ENCODE data around the gene SCYGR7.

DNA sequence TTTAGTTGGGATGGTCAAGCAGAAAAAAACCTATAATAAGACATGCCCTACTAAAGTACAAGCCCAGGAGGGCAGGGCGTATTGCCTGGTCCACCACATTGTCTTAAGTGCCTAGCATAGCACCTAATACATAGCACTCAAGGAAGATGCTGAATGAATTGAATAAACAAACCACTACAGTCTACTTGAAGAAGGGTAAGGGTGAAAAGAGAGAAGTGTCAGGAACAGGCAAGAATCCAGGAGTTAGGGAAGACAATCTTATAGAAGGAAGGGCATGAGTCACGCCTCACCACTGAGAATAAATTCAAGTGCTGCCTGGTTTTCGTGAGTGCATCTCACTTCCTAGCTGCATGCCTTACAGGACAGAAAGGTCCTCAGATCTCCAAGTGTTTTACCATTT is 24.2 kb upstream of the SCYGR7 start:
- TF ChIP-seq, protein P1, sequence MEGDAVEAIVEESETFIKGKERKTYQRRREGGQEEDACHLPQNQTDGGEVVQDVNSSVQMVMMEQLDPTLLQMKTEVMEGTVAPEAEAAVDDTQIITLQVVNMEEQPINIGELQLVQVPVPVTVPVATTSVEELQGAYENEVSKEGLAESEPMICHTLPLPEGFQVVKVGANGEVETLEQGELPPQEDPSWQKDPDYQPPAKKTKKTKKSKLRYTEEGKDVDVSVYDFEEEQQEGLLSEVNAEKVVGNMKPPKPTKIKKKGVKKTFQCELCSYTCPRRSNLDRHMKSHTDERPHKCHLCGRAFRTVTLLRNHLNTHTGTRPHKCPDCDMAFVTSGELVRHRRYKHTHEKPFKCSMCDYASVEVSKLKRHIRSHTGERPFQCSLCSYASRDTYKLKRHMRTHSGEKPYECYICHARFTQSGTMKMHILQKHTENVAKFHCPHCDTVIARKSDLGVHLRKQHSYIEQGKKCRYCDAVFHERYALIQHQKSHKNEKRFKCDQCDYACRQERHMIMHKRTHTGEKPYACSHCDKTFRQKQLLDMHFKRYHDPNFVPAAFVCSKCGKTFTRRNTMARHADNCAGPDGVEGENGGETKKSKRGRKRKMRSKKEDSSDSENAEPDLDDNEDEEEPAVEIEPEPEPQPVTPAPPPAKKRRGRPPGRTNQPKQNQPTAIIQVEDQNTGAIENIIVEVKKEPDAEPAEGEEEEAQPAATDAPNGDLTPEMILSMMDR (IDR thresholded peaks at IDR 0.05; ENCODE audit: low read depth, low read length, missing input control), result no peak
- TF ChIP-seq ZBTB33 (IDR thresholded peaks at IDR 0.05) (no peak), REST (IDR thresholded peaks at IDR 0.05) (no peak), YY1 (IDR thresholded peaks at IDR 0.05) (no peak), SP1 (IDR thresholded peaks at IDR 0.05) (no peak), GABPA (IDR thresholded peaks at IDR 0.05 in 1 of 2, conservative IDR thresholded peaks at IDR 0.05 in 1 of 2) (no peak), HNF4A (conservative IDR thresholded peaks at IDR 0.05) (no peak), TAF1 (conservative IDR thresholded peaks at IDR 0.05) (no peak), EGR1 (IDR thresholded peaks at IDR 0.05; ENCODE audit: low read depth in 2 of 2) (no peak), RAD21 (IDR thresholded peaks at IDR 0.05) (no peak), JUND (IDR thresholded peaks at IDR 0.05) (no peak)
- TF ChIP-seq, protein P2, sequence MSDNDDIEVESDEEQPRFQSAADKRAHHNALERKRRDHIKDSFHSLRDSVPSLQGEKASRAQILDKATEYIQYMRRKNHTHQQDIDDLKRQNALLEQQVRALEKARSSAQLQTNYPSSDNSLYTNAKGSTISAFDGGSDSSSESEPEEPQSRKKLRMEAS (IDR thresholded peaks at IDR 0.05), result no peak
